Measurements from ENCODE around the gene OBP2B. TPM values are rescaled to one million over a fixed set of nuclear protein-coding genes. Genes with fewer than 3 reads are reported as not detected.
"Not testable (repeated sequence)": the region's sequence is repeated elsewhere in the genome, so short reads cannot be mapped to it uniquely, and the experiment has no call there.

Gene OBP2B
- total RNA-seq, 1 donor from 2014 or later = not detected

DNA sequence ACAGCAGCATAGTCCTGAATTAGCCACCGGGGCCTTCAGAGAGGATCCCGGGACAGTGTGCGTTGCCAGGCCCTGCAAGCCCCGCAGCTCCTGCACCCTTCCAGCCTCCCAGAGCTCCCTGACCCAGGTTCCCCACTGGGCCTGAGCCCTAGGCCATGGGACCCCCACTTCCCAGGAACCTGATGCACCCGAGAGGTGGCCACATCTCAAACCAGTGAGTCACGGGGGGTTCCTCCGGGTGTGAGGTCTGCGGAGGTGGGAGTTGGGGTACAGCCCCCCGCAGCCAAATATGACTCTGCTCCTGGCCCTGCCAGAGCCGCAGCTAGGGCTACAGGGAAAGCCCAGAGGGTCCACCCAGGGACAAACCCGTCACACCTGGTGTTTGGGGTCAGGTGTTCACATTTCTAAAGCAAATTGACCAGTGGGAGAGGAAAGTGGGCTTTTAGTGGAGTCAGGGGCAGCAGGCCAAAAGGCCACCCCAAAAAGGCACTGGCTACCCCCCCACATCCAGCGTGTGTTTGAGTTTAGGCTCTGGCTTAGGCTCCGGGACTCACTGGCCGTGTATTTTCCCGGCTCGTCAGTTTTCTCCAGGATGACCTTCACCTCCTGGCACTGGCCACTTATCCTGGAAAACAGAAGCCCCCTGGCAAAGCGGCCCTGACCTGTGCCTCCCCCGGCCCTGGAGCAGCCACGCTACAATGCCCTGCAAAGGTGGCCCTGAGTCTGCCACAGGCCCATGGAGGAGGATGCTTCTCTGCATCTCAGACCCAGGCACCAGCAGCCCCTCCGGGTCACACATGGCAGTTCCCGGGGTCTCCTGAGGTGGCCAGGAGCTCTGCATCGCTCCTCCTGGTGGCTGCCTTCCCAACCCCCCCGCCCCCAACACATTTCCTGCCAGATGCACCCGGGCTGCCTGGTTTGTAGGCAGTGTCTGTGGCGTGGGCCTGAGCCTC lies 17.4 kb upstream of the OBP2B start:
- DNase-seq (ENCODE audit: missing footprints) = no peak
- ATAC-seq = no peak
- intact Hi-C loops (cut with DNase I) = no loop called here

DNA sequence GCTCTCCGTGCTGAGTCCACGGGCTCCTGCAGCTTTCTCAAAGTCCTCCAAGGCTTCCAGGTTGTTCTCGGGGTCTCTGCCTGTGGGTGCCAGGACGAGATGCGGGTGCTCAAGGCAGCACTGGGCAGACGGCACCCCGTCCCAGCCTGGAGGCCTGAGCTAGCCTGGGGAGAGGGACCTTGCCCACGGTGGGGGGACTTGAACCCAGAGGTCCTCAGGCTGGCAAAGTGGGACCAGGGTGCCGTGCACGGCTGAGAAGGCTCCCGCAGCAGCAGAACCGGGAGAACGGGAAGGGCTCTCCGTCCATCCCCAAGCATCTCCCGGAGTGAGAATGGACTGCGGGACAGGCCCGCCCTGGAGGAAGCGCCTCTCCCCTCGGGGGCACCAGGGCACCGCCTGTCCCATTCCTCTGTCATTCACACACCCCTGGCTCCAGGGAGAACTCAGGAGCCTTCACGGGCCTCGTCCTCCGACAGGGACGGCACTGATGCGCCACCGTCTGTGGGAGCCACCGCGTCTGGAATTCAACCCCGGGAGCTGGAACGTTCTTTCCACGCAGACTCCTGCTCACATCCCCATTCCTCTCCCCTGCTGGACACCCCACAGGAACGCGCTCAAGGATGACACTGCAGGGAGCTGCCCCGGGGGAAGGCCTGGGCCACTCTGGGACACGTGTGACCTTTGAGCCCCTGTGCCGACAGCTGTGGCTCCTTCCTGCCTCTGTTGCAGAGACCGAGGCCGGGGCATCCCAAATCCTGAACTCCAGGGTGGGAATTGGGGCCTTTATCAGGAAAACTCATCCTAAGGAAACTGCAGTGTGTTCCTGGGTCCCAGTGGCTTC lies 16.3 kb upstream of the OBP2B start:
- ATAC-seq (peak; percentile 43), DNase-seq (ENCODE audit: missing footprints) (no peak)
- intact Hi-C loops (cut with DNase I) = no loop called here

DNA sequence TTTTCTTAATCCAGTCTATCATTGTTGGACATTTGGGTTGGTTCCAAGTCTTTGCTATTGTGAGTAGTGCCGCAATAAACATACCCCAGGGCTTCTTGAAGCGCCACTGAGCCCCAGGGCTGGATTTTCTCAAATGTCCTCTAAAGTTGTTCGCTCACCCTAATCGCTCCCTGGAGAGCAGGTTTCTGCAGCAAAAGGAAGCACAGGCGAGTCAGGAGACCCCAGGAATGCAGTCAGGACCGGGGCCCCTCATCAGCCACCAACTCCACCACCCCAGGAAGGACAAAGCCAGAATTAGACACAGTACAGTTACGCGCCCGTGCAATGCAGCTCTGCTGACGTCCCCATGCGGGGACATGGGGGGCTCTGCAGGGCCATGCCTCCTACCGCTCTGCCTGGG lies 15.7 kb upstream of the OBP2B start:
- ATAC-seq = no peak
- intact Hi-C loops (cut with DNase I) = no loop called here
- DNase-seq (ENCODE audit: missing footprints) = no peak

DNA sequence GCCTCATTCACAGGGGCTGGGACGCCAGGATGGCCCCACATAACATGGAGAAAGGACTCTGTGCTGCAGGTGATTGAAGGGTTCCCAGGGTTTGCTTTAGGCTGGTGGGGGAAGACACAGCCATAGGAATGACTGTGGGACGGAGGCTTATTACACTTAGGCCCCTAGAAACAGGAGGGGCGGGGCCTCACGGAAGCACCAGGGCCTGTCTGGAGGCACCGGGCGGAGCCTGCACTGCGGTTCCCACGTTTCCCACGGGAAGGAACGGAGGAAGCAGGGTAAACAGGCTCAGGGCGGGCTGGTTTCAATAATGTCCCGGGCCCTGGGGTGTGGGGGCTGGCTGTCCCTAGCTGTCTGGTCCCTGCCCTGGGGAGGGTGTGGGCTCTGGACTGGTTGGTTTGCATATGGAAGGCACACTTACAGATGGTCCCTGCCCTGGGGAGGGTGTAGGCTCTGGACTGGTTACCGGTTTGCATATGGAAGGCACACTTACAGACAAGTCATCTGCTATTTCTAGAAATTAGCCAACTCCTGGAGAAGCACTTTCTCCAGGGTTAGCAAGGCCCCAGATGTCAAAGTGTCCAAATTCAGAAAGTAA lies 14.2 kb upstream of the OBP2B start:
- intact Hi-C loops (cut with DNase I) = not testable (repeated sequence)

DNA sequence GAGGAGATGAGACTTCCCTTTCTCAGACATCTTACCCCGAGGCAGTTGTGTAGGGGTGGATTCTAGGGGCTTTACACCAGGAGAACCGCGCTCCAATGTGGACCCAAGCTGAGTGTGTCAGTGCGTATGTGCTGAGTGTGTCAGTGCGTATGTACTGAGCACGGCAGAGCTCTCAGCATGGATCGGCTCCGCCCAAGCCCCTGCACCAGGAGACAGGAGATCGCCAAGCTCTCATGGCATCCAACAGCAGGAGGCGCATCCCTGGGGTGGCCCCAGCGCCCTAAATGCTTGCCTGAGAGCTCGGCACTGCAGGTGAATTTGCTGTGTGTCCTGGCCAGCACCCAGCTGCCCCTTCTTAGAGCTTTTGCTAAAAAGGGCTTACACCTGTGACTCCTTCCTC lies 12.9 kb upstream of the OBP2B start:
- intact Hi-C loops (cut with DNase I); DNase-seq (ENCODE audit: missing footprints); ATAC-seq: not testable (repeated sequence)

More for the DNA sequence above, 14.2 kb upstream of the OBP2B start:
- not testable (repeated sequence) for DNase-seq (ENCODE audit: missing footprints)
- peak; percentile 59 for ATAC-seq

DNA sequence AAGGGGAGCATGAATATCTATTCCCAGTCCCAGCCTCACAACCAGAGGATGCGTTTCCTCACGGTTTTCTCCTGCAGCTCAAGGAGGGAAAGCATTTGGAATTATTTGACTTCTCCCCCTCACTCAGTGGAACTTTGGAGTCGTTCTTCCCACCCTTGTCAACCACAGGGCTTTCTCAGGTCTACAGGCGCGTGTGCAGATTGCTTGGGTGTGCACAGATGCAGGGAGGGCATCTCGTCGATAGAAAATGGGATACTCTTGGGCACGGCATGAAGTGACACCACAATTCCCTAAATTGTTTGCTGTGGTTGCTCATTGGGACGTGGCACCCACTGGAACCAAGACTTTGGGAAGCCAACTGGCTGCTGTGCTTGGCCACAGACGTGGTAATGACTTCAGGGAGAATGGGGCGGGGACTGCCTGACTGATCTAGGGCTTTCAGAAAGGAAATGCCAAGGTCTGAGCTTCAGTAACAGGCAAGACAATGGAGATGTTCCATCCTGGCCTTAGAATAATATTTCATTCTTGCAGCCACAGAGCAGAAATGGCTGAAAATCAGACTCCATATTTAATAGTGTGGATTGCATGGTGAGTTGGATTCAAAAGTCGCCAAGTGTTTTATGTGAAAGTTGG lies 12.2 kb upstream of the OBP2B start:
- intact Hi-C loops (cut with DNase I) = no loop called here
- ATAC-seq = no peak
- no peak for DNase-seq (ENCODE audit: missing footprints)

DNA sequence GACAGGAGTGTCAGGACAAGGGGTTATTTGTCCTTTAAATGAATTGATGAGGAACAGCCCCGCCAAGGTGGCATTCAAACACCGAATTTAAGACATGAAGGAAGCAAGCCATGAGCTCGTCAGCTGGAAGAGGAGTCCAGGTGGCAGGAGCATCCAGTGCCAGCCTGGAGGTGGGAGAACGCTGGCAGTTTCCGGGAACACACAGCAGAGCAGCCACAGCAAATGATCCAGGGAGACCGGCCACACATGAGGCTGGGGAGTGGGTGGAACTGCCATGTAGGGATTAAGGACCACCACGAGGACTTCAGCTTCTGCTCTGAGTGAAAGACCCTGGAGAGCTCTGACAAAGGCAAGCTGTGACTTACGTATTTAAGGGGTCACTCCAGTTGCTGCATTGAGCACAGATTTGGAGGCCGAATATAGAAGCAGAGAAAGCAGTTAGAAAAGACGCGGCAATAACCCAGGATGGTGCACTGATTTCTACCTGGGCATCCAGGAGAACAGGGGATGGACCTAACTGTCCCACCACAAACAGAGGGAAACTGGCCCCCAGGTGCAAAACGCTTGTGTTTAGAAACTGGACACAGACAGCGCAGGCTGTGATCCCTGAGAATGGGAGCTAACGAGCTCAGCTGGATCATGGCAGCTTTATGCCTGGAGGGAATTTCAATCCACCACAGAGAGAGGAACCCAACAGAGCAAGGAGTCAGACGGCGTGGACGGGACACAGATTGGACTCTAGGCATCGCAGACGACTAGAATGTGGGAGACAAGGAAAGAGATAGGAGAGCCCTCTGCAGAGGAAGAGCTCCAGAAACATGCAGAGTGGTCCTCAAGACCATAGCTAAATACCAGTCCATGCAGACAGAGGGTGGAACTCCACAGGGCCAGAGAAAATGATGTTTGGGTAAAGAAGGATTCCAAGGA lies 9.3 kb upstream of the OBP2B start:
- DNase-seq (ENCODE audit: missing footprints); intact Hi-C loops (cut with DNase I); ATAC-seq: not testable (repeated sequence)

DNA sequence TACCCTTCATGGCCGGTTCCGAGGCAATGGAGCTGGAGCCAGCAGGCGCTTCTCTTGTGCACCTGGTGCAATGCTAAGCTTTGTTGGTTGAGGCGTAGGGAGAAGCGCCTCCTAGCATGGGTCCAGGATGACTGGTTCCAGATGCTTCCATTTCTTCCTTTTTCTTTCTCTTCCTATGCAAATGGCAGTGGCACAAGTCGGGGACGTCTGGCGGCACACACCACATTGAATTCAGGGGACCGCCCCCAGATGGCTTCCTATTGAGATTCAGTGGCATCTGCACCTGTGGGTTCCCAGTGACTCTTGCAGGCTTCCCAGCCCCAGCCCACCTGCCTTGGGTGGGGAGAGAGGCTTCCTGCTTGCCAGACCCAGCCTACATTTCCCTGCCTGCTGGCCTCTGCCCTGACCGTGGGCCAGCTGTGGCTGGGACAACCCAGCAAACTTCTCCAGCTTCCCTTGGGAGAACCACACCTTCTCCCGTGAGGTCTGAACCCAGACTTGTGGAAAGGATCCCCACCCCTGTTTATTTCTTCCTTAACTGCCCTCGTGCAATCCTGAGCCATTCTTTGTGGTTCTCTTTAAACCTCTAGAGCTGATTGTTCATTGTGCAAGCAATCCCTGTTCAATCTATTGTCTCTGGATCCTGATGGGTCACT lies 8.4 kb upstream of the OBP2B start:
- ATAC-seq; intact Hi-C loops (cut with DNase I); DNase-seq (ENCODE audit: missing footprints): not testable (repeated sequence)

DNA sequence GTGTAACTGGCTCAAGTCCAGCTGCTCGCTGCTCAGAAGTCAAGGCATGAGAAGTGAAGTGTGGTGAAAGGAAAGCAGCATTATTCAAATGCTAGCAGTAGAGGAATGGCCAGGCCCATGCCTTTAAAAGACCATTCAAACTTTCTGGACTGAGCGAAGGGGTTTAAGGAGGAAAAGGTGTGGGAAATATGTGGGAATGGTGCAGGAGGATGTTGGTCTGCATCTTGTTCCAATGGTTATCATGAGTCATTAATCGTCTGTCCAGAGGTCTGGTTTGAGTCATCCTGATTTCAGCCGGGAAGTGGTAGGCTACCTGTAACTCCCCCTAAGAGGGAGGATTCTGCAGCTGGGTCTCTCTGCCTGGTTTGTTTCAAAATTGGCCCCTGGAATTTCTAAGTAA lies 5.2 kb upstream of the OBP2B start:
- ATAC-seq; DNase-seq (ENCODE audit: missing footprints): not testable (repeated sequence)

DNA sequence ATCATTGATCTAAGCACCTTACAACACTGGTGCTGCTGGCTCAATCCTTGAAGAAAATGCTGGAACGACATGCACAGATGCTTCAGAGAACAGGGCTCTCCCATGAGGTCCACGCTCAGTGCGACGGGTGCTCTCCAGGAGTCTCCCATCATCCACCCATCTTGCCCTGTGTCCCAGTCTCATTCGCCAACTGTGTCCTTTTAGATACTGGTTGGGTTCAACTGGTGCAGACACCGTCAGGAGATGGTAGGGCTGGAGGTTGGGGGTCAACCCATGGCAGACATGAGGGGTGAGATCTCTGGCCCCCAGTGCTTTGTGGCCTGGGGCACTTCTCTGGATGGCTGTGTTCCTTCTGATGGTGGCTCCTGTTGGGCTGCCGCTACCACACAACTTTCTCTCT lies 1.6 kb upstream of the OBP2B start:
- intact Hi-C loops (cut with DNase I) = no loop called here
- no peak for DNase-seq (ENCODE audit: missing footprints)
- ATAC-seq = no peak

More for the DNA sequence above, 5.2 kb upstream of the OBP2B start:
- intact Hi-C loops (cut with DNase I) = not testable (repeated sequence)

DNA sequence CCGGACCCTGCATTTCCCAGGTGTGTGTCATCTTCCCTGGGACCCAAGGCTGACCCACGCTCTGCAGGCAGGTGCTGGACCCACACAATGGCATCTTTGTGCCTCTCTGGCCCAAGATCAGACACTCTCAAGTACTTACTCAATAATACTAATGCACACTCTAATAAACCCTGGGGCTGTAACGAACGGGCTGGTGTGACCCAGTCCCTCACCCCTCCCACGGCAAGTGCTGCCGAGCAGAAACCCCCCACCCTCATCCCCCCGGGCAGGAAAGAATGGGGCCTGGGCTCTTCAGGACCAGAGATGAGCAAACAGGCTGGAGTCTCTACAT lies 1.1 kb upstream of the OBP2B start:
- intact Hi-C loops (cut with DNase I) = no loop called here
- ATAC-seq (no peak), DNase-seq (ENCODE audit: missing footprints) (no peak)

DNA sequence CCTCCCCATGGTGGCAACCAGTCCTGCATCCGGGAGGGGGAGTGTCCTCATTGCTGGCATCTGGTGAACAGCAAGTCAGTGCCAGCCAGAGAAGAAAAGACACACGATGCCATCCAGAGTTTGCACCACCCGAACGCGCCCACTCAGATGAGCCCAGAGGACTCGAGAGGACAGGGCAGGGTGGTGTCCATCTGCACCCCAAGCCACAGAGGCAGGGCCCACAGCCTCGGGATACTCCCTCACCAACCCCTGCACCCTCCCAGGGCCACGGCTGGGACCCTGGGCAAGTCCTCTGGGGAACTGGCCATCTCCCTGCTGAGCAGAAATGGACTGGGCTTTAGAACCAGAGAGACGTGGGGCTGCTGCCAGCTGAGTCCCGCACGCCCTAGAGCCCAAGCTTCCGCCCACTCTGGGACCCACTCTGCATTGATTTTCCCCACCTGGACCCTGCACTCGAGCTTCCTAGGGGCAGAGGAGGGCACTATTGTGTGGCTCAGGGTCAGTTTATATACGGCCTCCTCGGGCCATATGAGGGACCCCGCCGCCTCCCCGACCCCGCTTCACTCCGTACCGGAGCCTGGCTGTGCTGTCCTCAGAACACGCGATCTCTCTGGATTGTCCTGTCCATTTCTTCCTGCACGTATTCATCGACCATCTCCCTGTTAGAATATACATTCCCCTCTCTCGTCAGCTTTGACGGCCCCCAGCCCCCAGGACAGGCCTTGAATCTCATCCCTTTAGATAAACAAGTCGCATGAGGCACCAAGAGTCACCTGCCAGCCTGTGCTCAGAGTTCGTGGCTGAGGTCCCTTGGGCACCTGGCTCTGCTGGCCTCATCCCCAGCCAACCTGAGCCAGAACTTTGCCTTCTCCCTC lies 514 bp upstream of the OBP2B start:
- DNase-seq (ENCODE audit: missing footprints); ATAC-seq; intact Hi-C loops (cut with DNase I): not testable (repeated sequence)

DNA sequence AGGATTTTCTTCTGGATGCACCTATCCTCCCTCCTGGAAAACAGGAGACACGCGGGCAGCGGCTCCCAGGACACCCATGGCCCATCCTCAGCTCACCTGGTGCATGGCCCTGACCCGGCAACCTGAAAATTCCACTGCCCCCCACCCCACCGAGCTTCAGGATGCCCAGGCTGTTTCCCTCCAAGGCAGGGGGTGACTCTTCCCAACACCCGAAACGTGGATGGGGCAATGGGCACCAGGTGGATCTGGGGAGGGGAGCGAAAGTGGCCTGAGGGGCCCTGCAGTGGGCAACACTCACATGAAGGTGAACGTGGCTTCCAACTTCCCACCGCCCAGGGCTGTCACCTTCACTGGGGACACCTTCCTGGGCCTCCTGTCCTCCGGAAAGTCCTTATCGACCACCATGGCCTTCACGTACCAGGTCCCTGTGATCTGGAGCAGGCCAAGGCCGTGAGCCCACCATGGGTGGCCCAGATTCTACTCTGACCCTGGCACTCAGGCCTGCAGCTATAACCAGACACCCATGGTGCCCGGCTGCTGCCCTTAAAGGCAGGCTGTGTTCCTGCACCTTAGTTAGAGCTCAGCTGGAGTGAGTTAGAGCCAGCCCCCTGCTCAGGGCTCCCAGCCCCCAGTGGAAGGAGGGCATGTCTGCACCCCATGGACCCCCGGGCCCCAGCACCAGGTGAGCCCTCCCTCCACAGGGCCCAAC lies 725 bp downstream of the OBP2B start:
- intact Hi-C loops (cut with DNase I); ATAC-seq; DNase-seq (ENCODE audit: missing footprints): not testable (repeated sequence)

DNA sequence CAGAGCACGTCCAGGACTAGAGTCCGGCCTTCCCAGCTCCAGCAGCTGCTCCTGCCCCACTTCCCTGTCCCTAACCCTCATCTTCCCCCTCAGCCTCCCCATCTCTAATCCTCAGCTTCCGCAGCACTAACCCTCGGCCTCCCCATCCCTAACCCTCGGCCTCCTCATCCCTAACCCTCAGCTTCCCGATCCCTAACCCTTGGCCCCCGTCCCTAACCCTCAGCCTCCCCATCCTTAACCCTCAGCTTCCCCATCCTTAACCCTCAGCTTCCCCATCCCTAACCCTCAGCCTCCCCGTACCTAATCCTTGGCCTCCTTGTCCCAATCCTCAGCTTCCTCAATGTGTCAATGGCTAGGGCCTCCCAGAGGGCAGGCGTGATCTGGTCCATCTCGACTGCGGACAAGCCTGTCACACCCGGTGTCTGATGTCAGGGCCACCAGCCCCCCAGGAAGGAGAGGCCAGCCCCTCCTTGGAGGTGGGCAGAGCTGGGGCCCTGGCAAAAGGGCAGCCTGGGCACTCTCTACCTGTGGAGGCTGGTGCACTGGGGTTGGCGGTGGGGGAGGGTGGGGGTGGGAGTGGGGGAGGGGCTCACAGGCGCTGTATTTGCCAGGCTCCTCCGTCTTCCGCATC lies 1.4 kb downstream of the OBP2B start:
- intact Hi-C loops (cut with DNase I) = no loop called here
- DNase-seq (ENCODE audit: missing footprints) (no peak), ATAC-seq (no peak)

DNA sequence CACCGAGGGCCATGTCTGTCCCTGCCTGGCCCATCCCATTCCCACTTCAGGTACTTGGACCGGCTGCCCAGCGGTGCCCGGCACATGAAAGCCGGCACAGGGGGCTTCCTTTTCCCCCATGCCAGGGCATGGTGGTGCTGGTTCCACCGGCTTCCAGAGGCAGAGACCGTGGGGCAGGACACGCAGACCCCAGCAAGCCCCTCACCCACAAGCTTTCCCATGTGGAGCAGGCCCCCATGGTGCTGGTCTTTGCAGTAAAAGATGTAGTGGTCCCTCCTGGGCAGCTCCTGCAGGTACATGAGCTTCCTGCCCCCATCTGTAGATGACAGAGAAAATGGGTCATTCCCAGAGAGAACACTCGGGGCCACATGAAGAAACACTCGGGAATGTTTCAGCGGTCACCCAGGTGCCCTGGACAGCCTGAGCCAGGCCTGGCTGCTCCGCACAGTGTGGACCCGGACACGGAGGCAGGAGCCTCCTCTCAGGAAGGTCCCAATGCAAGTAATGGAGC lies 2.0 kb downstream of the OBP2B start:
- ATAC-seq (no peak), DNase-seq (ENCODE audit: missing footprints) (no peak)
- intact Hi-C loops (cut with DNase I) = no loop called here

Data from Right ventricle myocardium inferior (tissue), 1 donor.